Activated CD4-positive, CD25-positive, alpha-beta regulatory T cell treated with anti-CD3 and anti-CD28 coated beads, Interleukin-2, amount 50 U/mL, for 24 hours (primary cell): Measurements from ENCODE around the gene CD24.

Source experiments
- ATAC-seq, 2 donors: fragments of 150-1000 bp; cut with Tn5 transposase; one replicate each; pipeline ENCODE4 v1.10.0; 2021; ENCODE audit warnings: mild to moderate bottlenecking in 1 of 2, moderate library complexity in 1 of 2

Gene CD24

DNA sequence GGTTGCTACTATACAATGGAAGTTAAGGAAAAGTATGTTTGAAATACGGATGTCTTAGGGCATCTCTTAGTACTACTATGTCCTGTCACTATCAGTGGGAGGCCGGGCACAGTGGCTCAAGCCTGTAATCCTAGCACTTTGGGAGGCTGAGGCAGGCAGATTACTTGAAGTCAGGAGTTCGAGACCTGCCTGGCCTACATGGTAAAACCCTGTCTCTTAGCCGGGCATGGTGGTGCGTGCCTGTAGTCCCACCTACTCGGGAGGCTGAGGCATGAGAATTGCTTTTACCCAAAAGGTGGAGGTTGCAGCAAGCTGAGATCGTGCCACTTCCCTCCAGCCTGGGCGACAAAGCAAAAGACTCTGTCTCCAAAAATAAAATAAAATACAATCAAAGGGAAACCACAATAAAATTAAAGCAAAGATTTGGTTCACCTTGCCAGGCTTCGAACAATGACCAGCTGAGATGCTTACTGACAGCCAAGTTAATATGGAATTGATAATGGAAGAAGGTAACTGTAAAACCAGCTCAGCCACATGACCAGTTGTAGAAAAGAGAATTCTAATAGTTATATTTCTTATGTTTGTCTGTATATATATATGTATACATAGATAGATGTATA is 6.5 kb downstream of the CD24 start:
- no peak for ATAC-seq

- ATAC-seq = no peak
These were observed 7.6 kb downstream of the CD24 start for GRCh38 chr6:106966671-106967640.

- ATAC-seq = no peak
These were observed 8.3 kb downstream of the CD24 start for GRCh38 chr6:106966229-106966628.

DNA sequence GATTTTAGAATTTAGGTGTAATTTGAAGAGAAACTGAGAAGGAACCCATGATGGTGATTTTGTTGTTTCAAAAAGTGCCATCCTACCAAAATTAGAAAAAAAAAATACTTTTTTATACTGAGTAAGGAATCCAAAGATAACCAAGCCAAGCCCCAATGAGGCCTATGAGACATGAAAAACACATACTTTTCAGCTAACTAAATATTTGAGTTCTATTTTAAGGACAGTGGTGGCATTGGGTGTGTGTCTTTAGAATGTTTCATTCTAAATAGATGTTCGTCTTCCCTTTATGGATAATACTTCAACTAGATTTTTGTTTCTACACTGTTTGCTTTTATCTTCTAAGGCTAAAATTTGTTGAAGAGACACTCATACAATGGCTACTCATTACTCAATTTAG is 9.6 kb downstream of the CD24 start:
- ATAC-seq = no peak

DNA sequence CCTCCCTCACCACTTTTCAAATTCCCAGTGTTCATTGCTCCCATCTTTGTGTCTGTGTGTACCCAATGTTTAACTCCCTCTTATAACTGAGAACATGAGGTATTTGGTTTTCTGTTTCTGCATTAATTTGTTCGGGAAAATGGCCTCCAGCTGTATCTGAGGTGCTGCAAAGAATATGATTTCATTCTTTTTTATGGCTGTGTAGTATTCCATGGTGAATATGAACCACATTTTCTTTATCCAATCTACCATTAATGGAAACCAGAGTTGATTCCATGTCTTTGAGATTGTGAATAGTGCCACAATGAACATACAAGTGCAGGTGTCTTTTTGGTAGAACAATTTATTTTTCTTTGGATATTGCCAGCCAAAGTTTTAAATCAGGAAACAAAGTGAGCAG is 10.4 kb downstream of the CD24 start:
- no peak for ATAC-seq

- no peak for ATAC-seq
These were observed 11.0 kb downstream of the CD24 start for GRCh38 chr6:106963544-106963943.

DNA sequence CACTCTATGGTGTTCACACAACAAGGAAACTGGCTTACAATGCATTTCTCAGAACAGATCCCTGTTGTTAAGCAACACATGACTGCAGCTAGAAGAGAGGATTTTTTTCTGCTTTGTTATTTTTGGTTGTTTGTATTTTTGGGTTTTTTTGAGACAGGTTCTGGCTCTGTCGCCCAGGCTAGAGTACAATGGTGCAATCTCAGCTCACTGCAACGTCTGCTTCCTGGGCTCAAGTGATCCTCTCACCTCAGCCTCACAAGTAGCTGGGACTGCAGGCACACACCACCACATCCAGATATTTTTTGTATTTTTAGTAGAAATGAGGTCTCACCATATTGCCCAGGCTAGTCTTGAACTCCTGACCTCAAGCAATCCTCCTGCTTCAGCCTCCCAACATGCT is 12.7 kb downstream of the CD24 start:
- ATAC-seq = no peak

- ATAC-seq = no peak
These were observed 13.4 kb downstream of the CD24 start for GRCh38 chr6:106961136-106961535.

DNA sequence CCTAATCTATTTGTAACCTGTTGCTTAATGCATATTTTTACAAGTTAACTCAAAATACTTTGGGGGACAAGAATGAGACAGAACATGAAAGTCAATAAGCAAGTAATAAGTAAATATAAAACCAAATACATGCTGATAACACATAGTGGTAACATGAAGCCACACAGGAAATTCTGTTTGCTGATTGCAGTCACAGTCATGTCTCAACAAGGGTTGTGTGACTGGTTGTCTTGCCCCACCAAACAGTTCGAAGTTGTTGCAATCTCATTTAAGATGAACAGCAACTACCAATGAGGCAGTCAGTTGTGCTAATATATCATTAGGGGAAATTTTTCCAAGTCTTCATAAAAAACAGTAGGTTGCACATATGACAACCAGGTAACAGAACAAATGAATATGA is 14.5 kb downstream of the CD24 start:
- ATAC-seq = no peak

- no peak for ATAC-seq
These were observed 34.7 kb downstream of the CD24 start for GRCh38 chr6:106939848-106940247.

DNA sequence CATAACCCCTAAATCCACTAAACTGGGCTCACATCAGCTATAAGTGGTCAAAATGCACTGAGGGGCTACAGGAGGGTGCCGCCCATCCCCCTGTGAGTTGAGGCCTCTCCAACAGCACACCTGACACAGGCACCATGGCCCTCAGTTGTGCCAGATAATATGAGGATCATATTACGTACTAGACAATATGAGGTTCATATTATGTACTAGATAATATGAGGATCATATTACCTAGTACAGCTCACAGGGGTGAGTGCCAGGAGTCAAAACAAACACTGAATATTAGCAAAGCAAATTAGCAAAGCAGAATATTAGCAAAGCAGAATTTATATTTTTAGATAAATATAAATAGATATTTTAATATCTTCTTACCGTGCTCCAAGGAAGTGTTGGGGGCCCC is 35.3 kb downstream of the CD24 start:
- no peak for ATAC-seq

DNA sequence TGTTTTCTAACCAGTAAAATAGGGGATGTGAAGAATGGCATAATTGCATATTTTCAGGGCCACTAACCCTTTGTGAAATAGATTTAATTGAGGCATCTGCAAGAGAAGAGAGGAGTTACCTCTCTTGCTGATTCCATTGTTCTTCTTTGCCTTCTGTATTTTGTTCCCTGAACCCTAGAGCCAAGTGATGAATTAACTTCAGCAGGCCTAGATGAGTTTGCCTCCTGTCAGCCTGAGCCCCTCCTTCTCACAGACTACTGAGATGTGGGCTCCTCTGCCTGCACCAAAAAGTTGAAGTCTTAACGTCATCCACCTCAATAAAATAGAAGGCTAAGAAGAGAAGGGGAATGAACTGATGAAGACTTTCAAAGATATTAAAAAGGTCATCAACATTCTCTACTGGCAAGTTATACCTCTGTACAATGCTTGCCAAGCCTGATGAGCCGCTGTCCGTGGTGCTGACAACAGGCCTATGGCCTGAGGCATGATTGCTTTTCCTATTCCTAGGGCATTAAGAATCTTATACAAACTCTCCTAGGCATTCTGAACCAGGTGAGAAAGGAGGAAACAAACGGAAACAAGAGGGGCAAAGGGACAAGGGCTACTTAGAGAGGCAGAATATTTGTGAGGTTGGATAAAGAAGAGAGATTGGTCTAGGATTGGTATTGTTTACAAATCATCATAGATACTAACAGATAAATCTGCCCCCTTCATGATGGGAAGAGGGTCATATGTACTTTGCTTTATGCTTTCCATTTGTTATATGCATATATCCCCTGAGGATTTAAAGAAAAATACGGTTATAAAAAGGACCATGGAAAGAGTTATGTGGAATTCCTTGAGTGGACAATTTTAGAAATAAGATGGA is 46.8 kb downstream of the CD24 start:
- ATAC-seq = no peak

DNA sequence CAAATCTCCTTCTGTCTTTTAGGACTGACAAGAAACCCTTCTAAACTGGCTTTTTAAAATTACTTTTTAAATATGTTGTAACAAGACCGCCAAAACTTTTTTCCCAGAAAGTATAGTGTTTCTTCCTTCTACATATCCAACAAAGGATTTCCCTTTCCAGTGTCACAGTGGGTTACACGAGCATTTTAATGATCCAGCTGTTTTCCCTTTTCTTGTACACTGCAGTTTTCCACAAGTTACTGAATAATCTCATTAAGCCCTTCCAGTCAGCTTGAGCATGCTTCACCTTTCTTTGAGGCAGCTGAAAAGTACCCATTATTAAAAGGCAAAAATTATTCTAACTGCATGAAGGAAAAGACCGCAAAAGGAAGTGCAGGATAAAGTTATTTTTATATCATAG is 48.6 kb downstream of the CD24 start:
- no peak for ATAC-seq

DNA sequence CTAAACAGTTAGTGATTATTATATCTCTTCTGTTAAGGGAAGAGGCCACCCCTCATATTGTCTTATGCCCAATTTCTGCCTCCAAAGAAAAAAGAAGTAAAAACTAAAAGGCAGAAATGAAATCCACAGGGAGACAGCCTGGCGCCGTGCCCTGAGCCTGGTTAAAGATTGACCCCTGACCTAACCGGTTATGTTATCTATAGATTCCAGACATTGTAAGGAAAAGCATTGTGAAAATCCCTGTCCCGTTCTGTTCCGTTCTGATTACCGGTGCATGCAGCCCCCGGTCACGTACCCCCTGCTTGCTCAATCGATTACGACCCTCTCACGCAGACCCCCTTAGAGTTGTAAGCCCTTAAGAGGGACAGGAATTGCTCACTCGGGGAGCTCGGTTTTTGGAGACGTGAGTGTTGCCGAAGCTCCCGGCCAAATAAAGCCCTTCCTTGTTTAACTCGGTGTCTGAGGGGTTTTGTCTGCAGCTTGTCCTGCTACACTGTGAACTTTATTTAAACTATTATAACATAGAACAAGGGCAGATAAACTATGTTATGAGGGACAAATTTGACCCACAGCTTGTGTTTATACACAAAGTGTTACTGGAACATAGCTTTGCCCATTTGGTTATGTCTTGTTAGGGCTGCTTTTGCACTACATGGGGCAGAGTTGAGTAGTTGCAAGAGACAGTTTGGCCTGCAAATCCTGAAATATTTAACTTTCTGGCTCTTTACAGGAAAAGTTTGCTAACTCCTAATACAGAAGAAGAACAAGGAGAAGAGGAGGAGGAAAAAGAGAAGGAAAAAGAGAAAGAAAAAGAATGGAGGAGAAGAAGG is 49.6 kb downstream of the CD24 start:
- no peak for ATAC-seq

DNA sequence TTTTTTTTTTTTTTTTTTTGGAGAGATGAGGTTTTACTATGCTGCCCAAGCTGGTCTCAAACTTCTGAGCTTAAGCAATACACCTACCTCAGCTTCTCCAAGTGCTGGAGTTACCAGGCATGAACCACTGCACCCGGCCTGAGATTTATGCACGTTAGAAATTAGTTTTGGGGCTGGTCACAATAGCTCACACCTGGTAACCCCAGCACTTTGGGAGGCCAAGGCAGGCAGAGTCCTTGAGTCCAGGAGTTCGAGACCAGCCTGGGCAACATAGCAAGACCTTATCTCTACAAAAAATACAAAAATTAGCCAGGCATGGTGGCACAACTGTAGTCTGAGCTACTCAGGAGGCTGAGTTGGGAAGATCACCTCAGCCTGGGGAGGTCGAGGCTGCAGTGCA is 51.9 kb downstream of the CD24 start:
- ATAC-seq = no peak
